ENCODE data around the gene ALX1.
"Not testable (repeated sequence)": the region's sequence is repeated elsewhere in the genome, so short reads cannot be mapped to it uniquely, and the experiment has no call there.

The ALX1 gene

GRCh38 chr12:85301051-85301450 is 21.0 kb downstream of the ALX1 start:
- DNase-seq (ENCODE audit: low spot score), result no peak

GRCh38 chr12:85308374-85308773 is 28.4 kb downstream of the ALX1 start:
- DNase-seq (ENCODE audit: low spot score), result no peak

DNA sequence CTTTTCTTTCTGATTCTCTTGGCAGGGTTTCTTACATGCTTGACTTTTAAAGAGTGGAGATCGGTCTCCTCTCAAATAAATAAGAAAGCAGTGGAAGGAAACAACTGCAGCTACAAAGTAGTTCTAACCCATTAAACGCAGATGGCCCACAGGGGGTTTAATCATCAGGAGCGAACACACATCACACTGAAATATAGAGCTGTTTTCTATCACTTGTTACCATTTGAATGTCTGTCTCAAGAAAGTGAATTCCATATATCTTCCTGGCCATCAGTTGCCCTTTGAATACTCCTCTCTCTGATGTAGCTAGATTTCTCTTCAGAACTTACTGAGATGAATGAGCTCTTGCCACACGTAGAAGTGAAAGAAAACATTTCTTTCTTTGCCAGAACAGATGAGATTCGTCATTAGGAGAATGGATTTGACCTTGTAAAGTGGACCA is 29.1 kb downstream of the ALX1 start:
- no peak for DNase-seq (ENCODE audit: low spot score)

- DNase-seq (ENCODE audit: low spot score), result no peak
Measured at GRCh38 chr12:85310025-85310424, 30.0 kb downstream of the ALX1 start.

DNA sequence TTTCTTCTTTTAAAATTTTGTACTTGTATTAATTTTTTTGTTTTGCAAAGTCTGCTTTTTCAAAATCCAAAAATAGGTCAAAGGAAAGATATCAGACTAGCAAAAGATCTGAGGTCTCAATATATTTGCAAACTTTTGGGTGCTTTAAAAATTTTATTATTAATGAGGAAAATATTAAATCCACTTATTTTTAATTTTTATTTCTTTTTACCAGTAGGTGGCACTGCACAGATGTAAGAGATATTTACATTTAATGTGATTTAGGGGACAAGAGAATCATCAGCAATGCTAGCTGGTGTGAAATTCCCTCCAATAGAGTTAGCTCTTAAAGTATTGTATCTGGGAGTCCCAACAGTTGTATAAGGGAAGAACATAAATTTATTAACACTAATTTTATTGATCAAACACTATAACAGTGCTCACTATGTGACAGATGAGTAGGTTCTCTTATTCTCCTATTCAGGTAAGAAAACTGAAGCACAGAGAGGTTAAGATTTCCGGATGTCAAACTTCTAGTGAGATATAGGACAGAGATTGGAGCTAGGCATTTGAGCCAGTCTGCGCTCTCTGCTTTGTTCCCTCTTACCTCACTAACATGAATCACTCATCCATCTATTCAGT is 30.5 kb downstream of the ALX1 start:
- peak; percentile 25 for DNase-seq (ENCODE audit: low spot score)

GRCh38 chr12:85317866-85318636 is 38.0 kb downstream of the ALX1 start:
- not testable (repeated sequence) for DNase-seq (ENCODE audit: low spot score)

GRCh38 chr12:85322715-85323114 is 42.7 kb downstream of the ALX1 start:
- no peak for DNase-seq (ENCODE audit: low spot score)

- DNase-seq (ENCODE audit: low spot score), result no peak
Measured at GRCh38 chr12:85325442-85325841, 45.4 kb downstream of the ALX1 start.

DNA sequence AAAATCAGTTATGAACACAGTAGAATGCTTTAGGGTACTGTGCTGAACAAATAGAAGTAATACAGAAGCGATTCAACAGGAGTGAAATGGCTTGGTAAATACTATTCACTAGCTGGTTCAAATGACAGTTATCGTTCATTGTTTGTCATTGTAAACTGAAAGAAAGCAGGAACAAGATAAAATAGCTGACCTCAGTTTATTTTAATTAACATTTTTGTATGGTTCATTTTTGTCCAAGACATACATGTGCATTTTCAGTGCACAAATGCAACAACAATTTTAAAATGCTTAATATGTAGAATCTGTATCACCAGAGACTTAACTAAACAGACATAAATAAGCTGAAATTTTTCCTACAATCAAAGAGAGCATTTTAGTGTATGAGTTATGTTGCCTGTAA is 49.9 kb downstream of the ALX1 start:
- DNase-seq (ENCODE audit: low spot score), result no peak

DNA sequence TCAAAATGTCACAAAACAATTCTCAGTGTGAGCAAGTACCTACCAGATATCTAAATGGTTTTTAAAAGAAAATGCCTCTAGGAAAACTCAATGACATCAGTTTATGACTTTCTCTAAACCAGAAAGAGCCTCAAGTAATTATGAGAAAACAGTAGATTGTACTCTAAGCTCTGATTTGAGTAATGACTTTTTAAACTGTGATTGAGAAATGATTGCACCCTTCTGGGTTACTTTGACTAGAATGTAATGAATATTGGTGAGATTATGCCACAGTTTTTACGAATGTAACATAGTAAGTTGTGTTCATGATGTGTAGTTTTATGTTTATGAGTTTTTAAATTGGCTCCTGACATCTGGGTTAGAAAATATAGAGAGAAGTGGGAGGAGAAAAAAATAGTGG is 68.8 kb downstream of the ALX1 start:
- no peak for DNase-seq (ENCODE audit: low spot score)

GRCh38 chr12:85350356-85350755 is 70.3 kb downstream of the ALX1 start:
- DNase-seq (ENCODE audit: low spot score), result no peak

All from RKO (cell line).